Left colon (tissue), 2 donors: ENCODE results near the gene YY1AP1. TPM values are rescaled to one million over a fixed set of nuclear protein-coding genes. Genes with fewer than 3 reads are reported as not detected.
A peak's percentile ranks its signal among the peaks of the same experiment; 100 is the strongest.
"Not testable (repeated sequence)": the region's sequence is repeated elsewhere in the genome, so short reads cannot be mapped to it uniquely, and the experiment has no call there.

Experiments used
- ATAC-seq: fragments of 200-7000 bp; cut with Tn5 transposase; one replicate; pipeline ENCODE4 v1.9.1; 2020; ENCODE audit warnings: mild to moderate bottlenecking, moderate library complexity
- DNase-seq, 2 donors: peaks; one replicate each; pipeline ENCODE4 v3.0.0-alpha.2; 2020
- intact Hi-C, 2 donors: fragments of 100-400 bp; cut with DNase I in 1 of 2; cut with micrococcal nuclease in 1 of 2; formaldehyde crosslinking; loops; one replicate each; pipeline versions ENCODE4 v1.11.2 to v1.14.0; 2022; cut with DNase I, micrococcal nuclease
- total RNA-seq, 2 donors: library from RNA; stranded (reverse); fragmentation: NEBNext Ultra II Directional; extraction: Animal tissue kit (Norgen Biotek cat#: 25700); gene quantifications; one replicate each; pipeline ENCODE4 v1.2.1, GENCODE V29; 2021
- donor health status: DM: no; HTN: no; CAD: no.
- donor health status: DM: yes; HTN: yes; CAD: no.

YY1AP1 gene
- total RNA-seq, 2 donors from 2014 or later: 52.4 to 61.7 TPM

- ATAC-seq: no peak
- no peak for DNase-seq
- intact Hi-C loops: no loop called here
Measured at GRCh38 chr1:155698382-155699038, 9.9 kb upstream of the YY1AP1 start.

GRCh38 chr1:155697616-155698015 lies 9.0 kb upstream of the YY1AP1 start:
- ATAC-seq, DNase-seq, intact Hi-C loops: not testable (repeated sequence)

DNA sequence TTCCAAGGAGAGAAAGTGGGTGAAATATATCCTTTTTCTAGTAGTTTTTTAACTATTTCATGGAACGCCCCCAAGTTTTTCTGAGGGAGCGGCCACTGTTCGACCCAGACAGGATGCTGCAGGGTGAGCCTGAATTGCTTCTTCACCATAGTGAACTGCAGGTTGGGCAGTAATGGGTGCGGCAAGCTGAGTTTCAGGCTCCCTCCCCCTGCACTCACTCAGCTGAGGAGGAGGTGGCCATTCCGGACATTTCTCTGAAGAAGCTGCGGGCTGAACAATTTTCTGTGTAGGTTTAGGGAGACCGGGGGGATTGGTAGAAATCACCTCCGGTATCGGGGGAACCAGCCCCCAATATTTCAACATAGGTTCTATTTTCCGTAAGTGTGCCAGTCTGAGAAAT lies 8.5 kb upstream of the YY1AP1 start:
- DNase-seq (no peak), ATAC-seq (no peak)
- intact Hi-C loops: no loop called here

GRCh38 chr1:155696524-155696923 lies 8.0 kb upstream of the YY1AP1 start:
- intact Hi-C loops: no loop called here
- ATAC-seq (no peak), DNase-seq (no peak)

- ATAC-seq (no peak), DNase-seq (no peak)
- intact Hi-C loops: no loop called here
Measured at GRCh38 chr1:155695608-155696007, 7.0 kb upstream of the YY1AP1 start.

GRCh38 chr1:155695072-155695471 lies 6.5 kb upstream of the YY1AP1 start:
- ATAC-seq (peak; percentile 18), DNase-seq (no peak)
- intact Hi-C loops: no loop called here

- intact Hi-C loops: no loop called here
- ATAC-seq (no peak), DNase-seq (no peak)
Measured at GRCh38 chr1:155694167-155694566, 5.6 kb upstream of the YY1AP1 start.

DNA sequence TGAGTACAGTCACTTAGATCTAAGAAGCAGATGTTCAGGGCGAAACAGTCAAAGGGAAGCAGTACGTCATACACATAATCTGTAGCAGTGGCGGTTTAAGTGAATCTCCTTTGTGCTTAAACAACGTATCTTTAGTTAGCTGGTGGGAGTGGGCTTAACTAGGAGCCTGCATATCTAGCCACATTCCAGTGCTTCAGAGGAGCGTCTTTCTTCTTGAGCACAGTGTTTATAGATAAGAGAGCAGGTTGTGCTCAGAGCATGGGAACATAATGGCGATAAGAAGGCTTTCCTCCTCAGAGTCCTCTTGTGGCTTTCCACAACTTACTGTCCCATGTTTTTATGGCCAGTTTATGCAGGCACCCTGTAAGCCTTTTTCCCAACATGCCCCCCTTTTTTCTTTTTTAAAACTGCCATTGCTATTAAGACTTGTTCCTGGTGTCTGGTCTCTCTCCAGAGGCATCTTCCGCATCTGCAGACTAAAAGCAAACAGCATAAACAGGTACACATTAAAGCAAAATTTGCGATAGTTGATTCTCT lies 3.5 kb upstream of the YY1AP1 start:
- ATAC-seq: no peak
- DNase-seq: no peak
- intact Hi-C loops: no loop called here

- intact Hi-C loops: not testable (repeated sequence)
- DNase-seq (peak in 1 of 2 donors; percentile 82), ATAC-seq (peak; percentile 4)
Measured at GRCh38 chr1:155689081-155689607, 570 bp upstream of the YY1AP1 start, which contains the start of gene DAP3. DAP3 (plus strand) TSS chr1:155689091; CDS start chr1:155709780, 20,689 bp downstream.

DNA sequence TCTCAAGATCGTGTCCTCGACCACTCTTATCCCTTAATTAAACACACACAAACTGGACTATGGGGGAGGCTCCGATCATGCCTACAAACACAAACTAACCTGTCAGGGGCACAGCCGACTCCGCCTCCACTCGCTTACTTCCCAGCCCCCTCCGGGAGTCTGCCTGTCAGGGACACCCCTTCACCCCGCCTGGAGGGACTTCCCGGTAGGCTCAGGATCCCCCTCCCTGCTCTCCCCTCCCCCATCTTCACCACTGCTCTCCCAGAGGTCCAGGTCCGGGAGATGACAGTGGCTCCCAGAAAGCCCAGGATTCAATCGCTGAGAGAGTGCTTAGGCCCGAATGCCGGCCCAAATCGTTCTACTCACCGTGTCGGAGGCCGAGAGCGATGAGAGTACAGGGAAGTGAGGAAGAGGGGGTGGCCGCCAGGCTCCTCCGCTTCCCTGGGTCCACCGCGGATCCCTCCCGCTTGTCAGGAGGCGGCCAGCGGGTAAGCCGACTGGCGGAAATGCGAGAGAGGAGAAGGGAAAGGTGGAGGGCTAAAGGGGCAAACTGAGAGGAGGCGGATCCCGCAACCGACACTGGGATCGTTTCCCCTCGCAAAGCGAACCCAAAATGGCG lies 760 bp downstream of the YY1AP1 start:
- ATAC-seq (peak; percentile 52), DNase-seq (peak in 1 of 2 donors; percentile 55)
- intact Hi-C loops: not testable (repeated sequence)

DNA sequence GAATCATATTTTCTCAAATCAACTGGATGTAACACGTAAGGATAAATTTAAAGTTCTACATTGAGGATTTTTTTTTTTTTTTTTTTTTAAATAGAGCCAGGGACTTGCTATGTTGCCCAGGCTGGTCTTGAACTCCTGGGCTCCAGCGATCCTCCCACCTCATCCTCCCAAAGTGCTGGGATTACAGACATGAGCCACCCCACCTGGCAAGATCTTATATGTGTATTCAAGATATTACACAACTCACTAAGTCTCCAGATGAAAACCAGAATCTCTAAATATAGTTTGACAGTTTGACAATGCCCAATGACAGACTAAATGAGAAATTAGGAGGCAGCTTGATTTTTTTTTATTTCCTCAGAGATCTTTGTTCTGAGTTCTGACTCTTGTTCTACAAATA lies 6.8 kb downstream of the YY1AP1 start:
- intact Hi-C loops: no loop called here
- DNase-seq: no peak
- no peak for ATAC-seq

GRCh38 chr1:155680531-155680930 lies 8.0 kb downstream of the YY1AP1 start:
- intact Hi-C loops: no loop called here
- no peak for ATAC-seq
- DNase-seq: no peak

DNA sequence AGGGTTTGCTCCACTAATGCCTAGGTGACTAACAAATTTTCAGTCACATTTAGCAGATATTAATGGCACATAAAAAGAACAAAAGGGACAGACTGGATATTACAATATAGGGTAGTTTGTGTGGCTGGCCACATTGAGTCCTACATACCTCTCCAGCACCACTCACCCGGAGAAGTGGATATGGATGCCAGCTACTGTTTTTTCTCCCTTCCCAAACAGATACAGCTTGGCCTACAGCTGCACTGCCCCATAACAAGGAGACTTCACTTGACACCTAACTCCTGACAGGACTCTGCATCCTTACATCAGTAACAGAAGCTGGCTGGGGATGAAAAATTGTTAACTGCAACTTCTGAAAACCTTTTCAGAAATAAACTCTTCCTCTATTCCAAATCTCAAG lies 9.6 kb downstream of the YY1AP1 start:
- DNase-seq, intact Hi-C loops, ATAC-seq: not testable (repeated sequence)

GRCh38 chr1:155678027-155678426 lies 10.5 kb downstream of the YY1AP1 start:
- ATAC-seq: peak; percentile 54
- intact Hi-C loops: no loop called here
- no peak for DNase-seq

DNA sequence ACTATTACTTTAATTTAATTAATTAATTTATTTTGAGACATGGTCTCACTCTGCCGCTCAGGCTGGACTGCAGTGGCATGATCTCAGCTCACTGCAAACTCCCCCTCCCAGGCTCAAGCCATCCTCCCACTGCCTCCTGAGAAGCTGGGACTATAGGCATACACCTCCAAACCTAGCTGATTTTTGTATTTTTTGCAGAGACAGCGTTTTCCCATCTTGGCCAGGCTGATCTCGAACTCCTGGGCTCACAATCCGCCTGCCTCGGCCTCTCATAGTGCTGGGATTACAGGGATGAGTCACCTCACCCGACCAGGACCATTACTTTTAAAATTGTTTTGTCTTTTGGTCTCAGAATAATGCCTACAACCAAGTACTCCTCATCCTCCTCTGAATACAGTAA lies 15.6 kb downstream of the YY1AP1 start:
- intact Hi-C loops: no loop called here
- ATAC-seq (no peak), DNase-seq (no peak)

- ATAC-seq (no peak), DNase-seq (no peak)
- intact Hi-C loops: no loop called here
Measured at GRCh38 chr1:155671750-155672149, 16.8 kb downstream of the YY1AP1 start.

GRCh38 chr1:155669233-155670162 lies 19.1 kb downstream of the YY1AP1 start:
- peak; percentile 97 for ATAC-seq

GRCh38 chr1:155661239-155661638 lies 27.3 kb downstream of the YY1AP1 start:
- ATAC-seq, DNase-seq, intact Hi-C loops: not testable (repeated sequence)

More at GRCh38 chr1:155669233-155670162, 19.1 kb downstream of the YY1AP1 start:
- DNase-seq: peak in 1 of 2 donors; percentile 9
- intact Hi-C loops: no loop called here

DNA sequence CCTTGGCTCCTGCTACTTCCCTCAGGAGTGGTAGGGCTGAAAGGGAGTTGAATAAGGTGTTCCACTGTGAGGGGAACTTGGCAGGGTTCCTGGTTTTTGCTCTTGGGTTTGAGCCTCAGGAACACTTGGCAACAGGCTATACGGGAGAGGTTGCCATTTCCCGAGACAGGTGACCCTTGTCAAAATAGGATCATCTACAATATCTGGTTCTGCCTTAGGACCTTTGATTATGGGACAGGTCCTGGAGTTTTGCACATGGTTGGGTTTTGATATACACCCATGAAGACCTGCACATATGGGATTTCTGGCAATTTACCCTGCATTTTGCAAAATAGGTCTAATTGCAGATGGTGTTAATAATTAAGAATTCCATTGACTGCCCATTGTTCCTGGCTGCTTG lies 31.1 kb downstream of the YY1AP1 start:
- DNase-seq: no peak
- ATAC-seq: peak; percentile 31
- intact Hi-C loops: no loop called here
